ENCODE results near the gene RBBP8.

RBBP8 gene

GRCh38 chr18:22964722-22965121 is 31.6 kb downstream of the RBBP8 start:
- ATAC-seq: no peak
- peaks cover 26% of the 10 kb centered on the region for H3K36me3 Mint-ChIP-seq
- H3K9me3 Mint-ChIP-seq: no peaks in the 10 kb centered on the region
- H3K27ac Mint-ChIP-seq: no peak overlapping the region
- no peaks in the 10 kb centered on the region for H3K4me1 Mint-ChIP-seq
- H3K27me3 Mint-ChIP-seq: no peaks in the 10 kb centered on the region
- no peak overlapping the region for H3K4me3 Mint-ChIP-seq

GRCh38 chr18:22971038-22971437 is 37.9 kb downstream of the RBBP8 start:
- Mint-ChIP-seq H3K9me3 (no peaks in the 10 kb centered on the region), H3K36me3 (peaks cover 22% of the 10 kb centered on the region), H3K27ac (no peak overlapping the region), H3K4me3 (no peak overlapping the region), H3K4me1 (peaks cover 7% of the 10 kb centered on the region), H3K27me3 (no peaks in the 10 kb centered on the region)
- no peak for ATAC-seq

- H3K36me3 Mint-ChIP-seq: peaks cover 22% of the 10 kb centered on the region
- no peaks in the 10 kb centered on the region for H3K27me3 Mint-ChIP-seq
- no peak overlapping the region for H3K4me3 Mint-ChIP-seq
- peaks cover 17% of the 10 kb centered on the region for H3K4me1 Mint-ChIP-seq
- no peak overlapping the region for H3K27ac Mint-ChIP-seq
- no peaks in the 10 kb centered on the region for H3K9me3 Mint-ChIP-seq
- no peak for ATAC-seq
Measured at GRCh38 chr18:22974001-22974400, 40.9 kb downstream of the RBBP8 start.

GRCh38 chr18:22974707-22975106 is 41.6 kb downstream of the RBBP8 start:
- H3K4me3 Mint-ChIP-seq: no peak overlapping the region
- H3K4me1 Mint-ChIP-seq: peaks cover 17% of the 10 kb centered on the region
- no peaks in the 10 kb centered on the region for H3K9me3 Mint-ChIP-seq
- no peaks in the 10 kb centered on the region for H3K27me3 Mint-ChIP-seq
- peaks cover 22% of the 10 kb centered on the region for H3K36me3 Mint-ChIP-seq
- no peak overlapping the region for H3K27ac Mint-ChIP-seq
- ATAC-seq: no peak

GRCh38 chr18:22975508-22975907 is 42.4 kb downstream of the RBBP8 start:
- Mint-ChIP-seq H3K4me3 (no peak overlapping the region), H3K27ac (peak overlapping the region; percentile 57), H3K4me1 (peaks cover 22% of the 10 kb centered on the region), H3K9me3 (no peaks in the 10 kb centered on the region), H3K27me3 (no peaks in the 10 kb centered on the region), H3K36me3 (peaks cover 27% of the 10 kb centered on the region)
- no peak for ATAC-seq

GRCh38 chr18:22977847-22978701 is 44.9 kb downstream of the RBBP8 start:
- no peaks in the 10 kb centered on the region for H3K9me3 Mint-ChIP-seq
- peaks cover 36% of the 10 kb centered on the region for H3K4me1 Mint-ChIP-seq
- H3K27me3 Mint-ChIP-seq: no peaks in the 10 kb centered on the region
- H3K36me3 Mint-ChIP-seq: peaks cover 21% of the 10 kb centered on the region
- ATAC-seq: no peak
- H3K27ac Mint-ChIP-seq: peak overlapping the region; percentile 68
- H3K4me3 Mint-ChIP-seq: no peak overlapping the region

- Mint-ChIP-seq H3K27ac (no peak overlapping the region), H3K4me3 (no peak overlapping the region), H3K9me3 (no peaks in the 10 kb centered on the region), H3K36me3 (peaks cover 14% of the 10 kb centered on the region), H3K27me3 (no peaks in the 10 kb centered on the region), H3K4me1 (peaks cover 33% of the 10 kb centered on the region)
- ATAC-seq: no peak
Measured at GRCh38 chr18:22980394-22980793, 47.3 kb downstream of the RBBP8 start.

GRCh38 chr18:22981274-22982133 is 48.4 kb downstream of the RBBP8 start:
- no peaks in the 10 kb centered on the region for H3K9me3 Mint-ChIP-seq
- H3K36me3 Mint-ChIP-seq: peaks cover 10% of the 10 kb centered on the region
- H3K27me3 Mint-ChIP-seq: no peaks in the 10 kb centered on the region
- H3K27ac Mint-ChIP-seq: peak overlapping the region; percentile 1
- ATAC-seq: no peak
- H3K4me3 Mint-ChIP-seq: no peak overlapping the region
- H3K4me1 Mint-ChIP-seq: peaks cover 29% of the 10 kb centered on the region

GRCh38 chr18:22983175-22983574 is 50.0 kb downstream of the RBBP8 start:
- H3K4me1 Mint-ChIP-seq: peaks cover 23% of the 10 kb centered on the region

GRCh38 chr18:22985250-22985649 is 52.1 kb downstream of the RBBP8 start:
- Mint-ChIP-seq H3K27me3 (no peaks in the 10 kb centered on the region), H3K4me1 (peaks cover 16% of the 10 kb centered on the region), H3K27ac (no peak overlapping the region), H3K4me3 (no peak overlapping the region), H3K9me3 (no peaks in the 10 kb centered on the region), H3K36me3 (peaks cover 15% of the 10 kb centered on the region)
- ATAC-seq: no peak

More at GRCh38 chr18:22983175-22983574, 50.0 kb downstream of the RBBP8 start:
- Mint-ChIP-seq H3K9me3 (no peaks in the 10 kb centered on the region), H3K27ac (no peak overlapping the region), H3K27me3 (no peaks in the 10 kb centered on the region), H3K4me3 (no peak overlapping the region), H3K36me3 (peaks cover 10% of the 10 kb centered on the region)
- no peak for ATAC-seq

GRCh38 chr18:22987547-22988189 is 54.5 kb downstream of the RBBP8 start:
- peaks cover 20% of the 10 kb centered on the region for H3K36me3 Mint-ChIP-seq
- H3K4me3 Mint-ChIP-seq: no peak overlapping the region
- no peaks in the 10 kb centered on the region for H3K9me3 Mint-ChIP-seq
- no peaks in the 10 kb centered on the region for H3K4me1 Mint-ChIP-seq
- ATAC-seq: no peak
- H3K27me3 Mint-ChIP-seq: no peaks in the 10 kb centered on the region
- H3K27ac Mint-ChIP-seq: no peak overlapping the region

GRCh38 chr18:22988208-22988607 is 55.1 kb downstream of the RBBP8 start:
- ATAC-seq: no peak
- Mint-ChIP-seq H3K4me3 (no peak overlapping the region), H3K27me3 (no peaks in the 10 kb centered on the region), H3K36me3 (peaks cover 25% of the 10 kb centered on the region), H3K27ac (no peak overlapping the region), H3K4me1 (no peaks in the 10 kb centered on the region), H3K9me3 (no peaks in the 10 kb centered on the region)

- Mint-ChIP-seq H3K9me3 (no peaks in the 10 kb centered on the region), H3K27ac (no peak overlapping the region), H3K36me3 (peaks cover 44% of the 10 kb centered on the region), H3K27me3 (no peaks in the 10 kb centered on the region), H3K4me3 (no peak overlapping the region), H3K4me1 (no peaks in the 10 kb centered on the region)
- no peak for ATAC-seq
Measured at GRCh38 chr18:22998344-22998743, 65.2 kb downstream of the RBBP8 start.

GRCh38 chr18:22999212-22999611 is 66.1 kb downstream of the RBBP8 start:
- ATAC-seq: no peak
- H3K9me3 Mint-ChIP-seq: no peaks in the 10 kb centered on the region
- H3K4me1 Mint-ChIP-seq: no peaks in the 10 kb centered on the region
- no peak overlapping the region for H3K27ac Mint-ChIP-seq
- H3K27me3 Mint-ChIP-seq: no peaks in the 10 kb centered on the region
- peaks cover 49% of the 10 kb centered on the region for H3K36me3 Mint-ChIP-seq
- no peak overlapping the region for H3K4me3 Mint-ChIP-seq

- peaks cover 52% of the 10 kb centered on the region for H3K36me3 Mint-ChIP-seq
Measured at GRCh38 chr18:22999647-23000046, 66.5 kb downstream of the RBBP8 start.

More at GRCh38 chr18:22999647-23000046, 66.5 kb downstream of the RBBP8 start:
- Mint-ChIP-seq H3K4me3 (no peak overlapping the region), H3K27ac (no peak overlapping the region), H3K27me3 (no peaks in the 10 kb centered on the region), H3K9me3 (no peaks in the 10 kb centered on the region), H3K4me1 (no peaks in the 10 kb centered on the region)
- ATAC-seq: no peak

Data from stimulated activated memory B cell treated with anti-CD40 and anti-IgM and Interleukin-4, amounts not matched to agents 10 μg/mL and 1 μg/mL and 100 μg/mL, for 72 hours (primary cell).